IPS DF 4.7 (cell line): Measurements from ENCODE around the gene COA5.

ENCODE experiments used
- DNase-seq: peaks from one replicate; pipeline ENCODE4 v3.0.0-alpha.2; 2013; ENCODE audit warnings: low spot score; ENCODE audit errors: extremely low read depth

The COA5 gene

DNA sequence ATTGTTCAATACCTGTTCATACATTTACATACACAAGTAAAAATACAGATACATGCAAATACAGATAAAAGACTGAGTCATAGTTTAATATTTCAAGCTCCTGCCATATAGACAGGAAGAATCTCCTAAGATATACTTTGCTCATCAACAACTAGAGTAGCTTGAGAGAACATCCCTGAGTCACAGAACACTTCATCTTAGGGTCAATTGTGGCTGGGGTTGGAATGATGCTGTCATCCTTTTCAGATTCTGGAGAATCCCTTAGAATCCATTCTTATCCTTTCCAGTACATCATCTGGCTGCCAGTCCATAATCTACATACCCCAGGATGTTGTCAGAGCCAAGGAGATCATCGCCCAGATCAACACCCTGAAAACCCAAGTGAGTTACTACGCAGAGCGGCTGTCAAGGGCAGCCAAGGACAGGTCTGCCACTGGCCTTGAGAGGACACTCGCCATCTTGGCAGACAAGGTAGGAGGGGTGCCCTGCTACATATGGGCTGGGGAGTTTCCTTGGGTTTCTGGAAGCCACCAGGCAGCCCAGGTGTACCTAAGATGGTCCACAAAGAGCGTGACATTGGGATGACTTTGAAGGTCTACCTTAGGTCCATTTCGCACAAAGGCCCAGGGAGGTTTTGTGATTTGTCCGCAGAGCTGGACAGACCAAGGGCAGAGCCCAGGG, 55.7 kb downstream of the COA5 start:
- no peak for DNase-seq

- no peak for DNase-seq
These were observed 57.0 kb downstream of the COA5 start for GRCh38 chr2:98551316-98551715.

DNA sequence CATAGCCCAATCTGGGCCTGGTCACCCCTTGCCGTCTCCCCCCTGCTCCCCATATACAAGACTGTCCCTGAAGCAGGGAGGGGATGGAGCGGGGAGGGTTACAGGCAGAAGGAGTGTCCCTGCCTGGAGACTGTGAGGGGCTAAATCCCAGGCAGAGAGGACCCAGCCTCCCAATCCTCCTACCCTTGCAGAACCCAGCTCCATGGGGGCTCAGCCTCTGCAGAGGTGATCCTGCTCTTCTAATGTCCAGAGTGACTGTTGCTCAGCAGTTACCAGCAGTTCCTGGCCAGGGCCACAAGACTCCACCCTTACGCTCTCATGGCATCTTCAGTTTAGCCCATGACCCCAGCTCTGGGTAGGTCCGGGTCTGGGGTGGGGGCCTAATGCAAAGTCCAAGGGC, 58.1 kb downstream of the COA5 start:
- DNase-seq: no peak
